ENCODE data around the gene SASH1. TPM values are rescaled to one million over a fixed set of nuclear protein-coding genes. Genes with fewer than 3 reads are reported as not detected.

SASH1 gene
- total and polyA plus RNA-seq, 2 donors (not counting 3 experiments of a cell fraction or from before 2014, with no cell fraction given), result 18.5 to 103 TPM

GRCh38 chr6:148538261-148539190 lies 195.9 kb downstream of the SASH1 start:
- no peak overlapping the region for H3K27ac ChIP-seq (ENCODE audit: insufficient read depth, low read depth, low read length)
- ChIA-PET POLR2A (no interaction called here), CTCF (interaction anchor here (1.4 kb wide), 1 partner anchor 8 kb away, joined by 5 read pairs; no protein-coding TSS in a partner anchor)
- H3K9me1 ChIP-seq (replicated peaks; ENCODE audit: control insufficient read depth, extremely low read depth, insufficient read depth, low read length), result no peaks in the 10 kb centered on the region
- H3K27me3 ChIP-seq (ENCODE audit: control insufficient read depth in 2 of 2, insufficient read depth in 2 of 2, low read length in 2 of 2), result no peaks in the 10 kb centered on the region
- peaks cover 31 to 66% of the 10 kb centered on the region in 2 experiments for H3K36me3 ChIP-seq (ENCODE audit: control insufficient read depth in 2 of 2, extremely low read depth in 1 of 2, insufficient read depth in 2 of 2, low read length in 2 of 2)
- no peaks in the 10 kb centered on the region for H3K9me3 ChIP-seq (replicated peaks; ENCODE audit: control insufficient read depth, insufficient read depth, low read length)
- no peaks in the 10 kb centered on the region for H3K4me1 ChIP-seq (ENCODE audit: control insufficient read depth, extremely low read depth, insufficient read depth, low read length)
- no TSS peak for BruUV-seq (replicated peaks)
- no peak overlapping the region for H3K9ac ChIP-seq (replicated peaks; ENCODE audit: extremely low read depth, insufficient read depth, low read length)
- H3K4me2 ChIP-seq (ENCODE audit: insufficient read depth, low read length), result no peak overlapping the region
- no peaks in the 10 kb centered on the region for H3K79me2 ChIP-seq (ENCODE audit: control insufficient read depth, insufficient read depth, low read length)
- intact Hi-C loops (cut with micrococcal nuclease), result no loop called here
- no peak overlapping the region for H3K4me3 ChIP-seq (replicated peaks in 1 of 3; ENCODE audit: insufficient read depth in 1 of 3, low read depth in 1 of 3, low read length in 3 of 3)
- no peak for DNase-seq (ENCODE audit: low read depth, low spot score)
- dilution Hi-C loops (cut with MboI; ENCODE audit: extremely low pct_ligation_motif_present, low sequenced_read_pairs), result no loop called here
- FAIRE-seq, result no peak
- no peak overlapping the region for H2AFZ ChIP-seq (ENCODE audit: low read depth, low read length)
- TF ChIP-seq CTCF (IDR thresholded peaks at IDR 0.05; ENCODE audit: extremely low read depth in 1 of 2, insufficient read depth in 1 of 2, low read depth in 1 of 2, low read length in 2 of 2), result no peak
- TF ChIP-seq GATA2 (IDR thresholded peaks at IDR 0.05; ENCODE audit: insufficient read depth, insufficient read length, low read depth, low read length), result no peak
- no peak for TF ChIP-seq MYC (IDR thresholded peaks at IDR 0.05; ENCODE audit: low read depth, low read length)
- no peak for TF ChIP-seq POLR2A (IDR thresholded peaks at IDR 0.05; ENCODE audit: low read depth, low read length)
- no peaks in the 10 kb centered on the region for H4K20me1 ChIP-seq (replicated peaks; ENCODE audit: control insufficient read depth, extremely low read depth, insufficient read depth, low read length)

- Histone ChIP-seq H3K9me3 (replicated peaks; ENCODE audit: control insufficient read depth, insufficient read depth, low read length) (no peaks in the 10 kb centered on the region), H3K9ac (replicated peaks; ENCODE audit: extremely low read depth, insufficient read depth, low read length) (no peak overlapping the region), H3K27me3 (ENCODE audit: control insufficient read depth in 2 of 2, insufficient read depth in 2 of 2, low read length in 2 of 2) (no peaks in the 10 kb centered on the region), H3K4me2 (ENCODE audit: insufficient read depth, low read length) (no peak overlapping the region), H3K27ac (ENCODE audit: insufficient read depth, low read depth, low read length) (no peak overlapping the region), H3K9me1 (replicated peaks; ENCODE audit: control insufficient read depth, extremely low read depth, insufficient read depth, low read length) (no peaks in the 10 kb centered on the region), H3K36me3 (ENCODE audit: control insufficient read depth in 2 of 2, extremely low read depth in 1 of 2, insufficient read depth in 2 of 2, low read length in 2 of 2) (peaks cover 24 to 56% of the 10 kb centered on the region in 2 experiments), H3K4me3 (replicated peaks in 1 of 3; ENCODE audit: insufficient read depth in 1 of 3, low read depth in 1 of 3, low read length in 3 of 3) (no peak overlapping the region), H3K4me1 (ENCODE audit: control insufficient read depth, extremely low read depth, insufficient read depth, low read length) (no peaks in the 10 kb centered on the region), H3K79me2 (ENCODE audit: control insufficient read depth, insufficient read depth, low read length) (no peaks in the 10 kb centered on the region), H2AFZ (ENCODE audit: low read depth, low read length) (no peak overlapping the region), H4K20me1 (replicated peaks; ENCODE audit: control insufficient read depth, extremely low read depth, insufficient read depth, low read length) (no peaks in the 10 kb centered on the region)
- ChIA-PET POLR2A (no interaction called here), CTCF (interaction anchor here (1.0 kb wide), 1 partner anchor 62 kb away, joined by 3 read pairs; no protein-coding TSS in a partner anchor)
- BruUV-seq (replicated peaks), result no TSS peak
- no peak for TF ChIP-seq MAX (IDR thresholded peaks at IDR 0.05; ENCODE audit: insufficient read depth, insufficient read length)
- TF ChIP-seq CTCF (IDR thresholded peaks at IDR 0.05; ENCODE audit: extremely low read depth in 1 of 2, insufficient read depth in 1 of 2, low read depth in 1 of 2, low read length in 2 of 2), result no peak
- no peak for TF ChIP-seq POLR2A (IDR thresholded peaks at IDR 0.05; ENCODE audit: low read depth, low read length)
- no peak for TF ChIP-seq EZH2 (IDR thresholded peaks at IDR 0.05; ENCODE audit: borderline replicate concordance, low read depth, low read length, severe bottlenecking)
- TF ChIP-seq GATA2 (IDR thresholded peaks at IDR 0.05; ENCODE audit: insufficient read depth, insufficient read length, low read depth, low read length), result no peak
- TF ChIP-seq JUN (IDR thresholded peaks at IDR 0.05; ENCODE audit: borderline replicate concordance, insufficient read depth, insufficient read length, low read depth), result no peak
- no peak for TF ChIP-seq FOS (IDR thresholded peaks at IDR 0.05; ENCODE audit: borderline replicate concordance, insufficient read depth, low read length)
- TF ChIP-seq MYC (IDR thresholded peaks at IDR 0.05; ENCODE audit: low read depth, low read length), result no peak
- no peak for TF ChIP-seq POLR2AphosphoS5 (IDR thresholded peaks at IDR 0.05; ENCODE audit: insufficient read depth, low read depth, low read length)
- FAIRE-seq, result no peak
- intact Hi-C loops (cut with micrococcal nuclease), result no loop called here
- dilution Hi-C loops (cut with MboI; ENCODE audit: extremely low pct_ligation_motif_present, low sequenced_read_pairs), result no loop called here
- no peak for DNase-seq (ENCODE audit: low read depth, low spot score)
Measured at GRCh38 chr6:148543540-148543939, 200.9 kb downstream of the SASH1 start.

Measured in endothelial cell of umbilical vein (primary cell).